Spleen (tissue), 7 donors: ENCODE results near the gene HMCN2.
"Not testable (repeated sequence)": the region's sequence is repeated elsewhere in the genome, so short reads cannot be mapped to it uniquely, and the experiment has no call there.

Experiments
- POLR2A ChIP-seq, 3 donors: fragments of 450-650 bp; IDR thresholded peaks; one replicate each; pipeline ENCODE4 v1.5.1; 2017; ENCODE audit warnings: antibody characterized with exemption in 3 of 3, mild to moderate bottlenecking in 1 of 3
- POLR2AphosphoS5 ChIP-seq, 3 donors: sonication (generic); formaldehyde crosslinking; IDR thresholded peaks; one replicate each; pipeline ENCODE4 v1.5.1; 2017; ENCODE audit warnings: antibody characterized with exemption in 3 of 3
- TF ChIP-seq, protein P1 (sequence below), 11 experiments: fragments of 200-600 bp in 7 of 11; fragments of 450-650 bp in 4 of 11; sonication (generic) in 4 of 11; IDR thresholded peaks in 8 of 11; conservative IDR thresholded peaks in 3 of 11; 1 replicate in 7 of 11; 2 replicates in 4 of 11; pipeline versions ENCODE4 v1.4.0 to v1.8.0; 2016 to 2021; ENCODE audit warnings: antibody characterized with exemption in 11 of 11, inconsistent platforms in 4 of 11, mild to moderate bottlenecking in 1 of 11
- donor health status: DM: no; HTN: no; CAD: no; lungs with moderate emphysema.
- donor health status: DM: no; HTN: no; CAD: no.
- donor health status: DM: no; HTN: no; CAD: no.

DNA sequence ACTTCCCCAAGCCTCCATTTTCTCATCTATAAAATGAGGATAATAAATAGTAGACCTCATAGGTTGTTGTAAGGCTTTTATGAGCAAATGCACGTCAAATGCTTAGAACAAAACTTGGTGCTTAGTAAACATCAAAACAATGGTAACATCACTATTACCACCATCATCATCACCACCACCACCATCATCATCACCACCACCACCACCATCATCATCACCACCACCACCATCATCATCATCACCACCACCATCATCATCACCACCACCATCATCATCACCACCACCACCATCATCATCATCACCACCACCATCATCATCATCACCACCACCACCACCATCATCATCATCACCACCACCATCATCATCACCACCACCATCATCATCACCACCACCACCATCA lies 12.0 kb downstream of the HMCN2 start:
- TF ChIP-seq, protein P1, sequence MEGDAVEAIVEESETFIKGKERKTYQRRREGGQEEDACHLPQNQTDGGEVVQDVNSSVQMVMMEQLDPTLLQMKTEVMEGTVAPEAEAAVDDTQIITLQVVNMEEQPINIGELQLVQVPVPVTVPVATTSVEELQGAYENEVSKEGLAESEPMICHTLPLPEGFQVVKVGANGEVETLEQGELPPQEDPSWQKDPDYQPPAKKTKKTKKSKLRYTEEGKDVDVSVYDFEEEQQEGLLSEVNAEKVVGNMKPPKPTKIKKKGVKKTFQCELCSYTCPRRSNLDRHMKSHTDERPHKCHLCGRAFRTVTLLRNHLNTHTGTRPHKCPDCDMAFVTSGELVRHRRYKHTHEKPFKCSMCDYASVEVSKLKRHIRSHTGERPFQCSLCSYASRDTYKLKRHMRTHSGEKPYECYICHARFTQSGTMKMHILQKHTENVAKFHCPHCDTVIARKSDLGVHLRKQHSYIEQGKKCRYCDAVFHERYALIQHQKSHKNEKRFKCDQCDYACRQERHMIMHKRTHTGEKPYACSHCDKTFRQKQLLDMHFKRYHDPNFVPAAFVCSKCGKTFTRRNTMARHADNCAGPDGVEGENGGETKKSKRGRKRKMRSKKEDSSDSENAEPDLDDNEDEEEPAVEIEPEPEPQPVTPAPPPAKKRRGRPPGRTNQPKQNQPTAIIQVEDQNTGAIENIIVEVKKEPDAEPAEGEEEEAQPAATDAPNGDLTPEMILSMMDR (IDR thresholded peaks at IDR 0.05 in 8 of 11, conservative IDR thresholded peaks at IDR 0.05 in 3 of 11): not testable (repeated sequence)
- TF ChIP-seq POLR2A, POLR2AphosphoS5 (IDR thresholded peaks at IDR 0.05): not testable (repeated sequence)
